Measurements from ENCODE around the gene TM4SF20. TPM values are rescaled to one million over a fixed set of nuclear protein-coding genes. Genes with fewer than 3 reads are reported as not detected.

TM4SF20 gene
- polyA plus RNA-seq, 1 of the 3 experiments (the other 2 are of a cell fraction), result 0.03 TPM

DNA sequence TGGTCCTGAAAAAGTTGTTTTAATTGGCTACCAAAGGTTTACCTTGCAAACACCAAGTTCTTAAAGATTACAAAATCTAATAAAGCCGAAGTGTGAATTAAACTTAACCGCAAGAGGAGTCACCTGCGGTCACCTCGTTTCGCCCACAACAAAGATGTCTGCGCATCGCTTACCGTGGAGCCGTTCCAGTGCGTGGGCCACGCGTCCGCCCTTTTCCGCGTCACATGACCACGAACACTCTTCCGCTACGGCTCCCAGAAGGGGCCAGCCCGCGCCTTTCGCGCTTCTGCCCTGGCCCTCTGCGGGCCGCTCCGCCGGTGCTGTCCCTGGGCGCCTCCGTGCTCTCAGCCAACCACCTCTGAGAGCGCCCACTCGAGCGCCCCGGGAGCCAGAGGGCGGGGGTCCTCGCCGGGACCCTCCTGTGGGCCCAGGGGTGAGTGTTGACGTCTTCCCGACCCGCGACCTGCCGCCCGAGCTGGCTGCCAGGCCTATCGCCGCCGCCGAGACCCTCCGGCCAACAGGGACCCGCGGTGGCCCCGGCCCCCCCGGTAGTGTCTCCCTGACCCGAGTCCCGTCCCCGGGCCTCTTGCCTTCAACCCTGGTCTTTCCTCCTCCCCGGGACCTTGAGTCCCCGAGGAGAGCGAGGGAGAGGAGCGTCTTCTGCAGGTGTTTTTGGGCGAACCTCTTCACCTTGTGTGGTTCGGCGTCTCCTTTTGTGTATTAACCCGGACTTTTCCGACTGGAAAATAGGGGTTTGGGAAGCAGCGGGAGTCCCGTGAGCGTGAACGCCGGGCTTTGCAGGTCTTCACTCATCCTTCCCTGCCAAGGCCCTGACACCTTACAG lies 53.9 kb downstream of the TM4SF20 start, which contains the start of gene MFF (continued):
- TF ChIP-seq, protein P1, sequence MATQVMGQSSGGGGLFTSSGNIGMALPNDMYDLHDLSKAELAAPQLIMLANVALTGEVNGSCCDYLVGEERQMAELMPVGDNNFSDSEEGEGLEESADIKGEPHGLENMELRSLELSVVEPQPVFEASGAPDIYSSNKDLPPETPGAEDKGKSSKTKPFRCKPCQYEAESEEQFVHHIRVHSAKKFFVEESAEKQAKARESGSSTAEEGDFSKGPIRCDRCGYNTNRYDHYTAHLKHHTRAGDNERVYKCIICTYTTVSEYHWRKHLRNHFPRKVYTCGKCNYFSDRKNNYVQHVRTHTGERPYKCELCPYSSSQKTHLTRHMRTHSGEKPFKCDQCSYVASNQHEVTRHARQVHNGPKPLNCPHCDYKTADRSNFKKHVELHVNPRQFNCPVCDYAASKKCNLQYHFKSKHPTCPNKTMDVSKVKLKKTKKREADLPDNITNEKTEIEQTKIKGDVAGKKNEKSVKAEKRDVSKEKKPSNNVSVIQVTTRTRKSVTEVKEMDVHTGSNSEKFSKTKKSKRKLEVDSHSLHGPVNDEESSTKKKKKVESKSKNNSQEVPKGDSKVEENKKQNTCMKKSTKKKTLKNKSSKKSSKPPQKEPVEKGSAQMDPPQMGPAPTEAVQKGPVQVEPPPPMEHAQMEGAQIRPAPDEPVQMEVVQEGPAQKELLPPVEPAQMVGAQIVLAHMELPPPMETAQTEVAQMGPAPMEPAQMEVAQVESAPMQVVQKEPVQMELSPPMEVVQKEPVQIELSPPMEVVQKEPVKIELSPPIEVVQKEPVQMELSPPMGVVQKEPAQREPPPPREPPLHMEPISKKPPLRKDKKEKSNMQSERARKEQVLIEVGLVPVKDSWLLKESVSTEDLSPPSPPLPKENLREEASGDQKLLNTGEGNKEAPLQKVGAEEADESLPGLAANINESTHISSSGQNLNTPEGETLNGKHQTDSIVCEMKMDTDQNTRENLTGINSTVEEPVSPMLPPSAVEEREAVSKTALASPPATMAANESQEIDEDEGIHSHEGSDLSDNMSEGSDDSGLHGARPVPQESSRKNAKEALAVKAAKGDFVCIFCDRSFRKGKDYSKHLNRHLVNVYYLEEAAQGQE (IDR thresholded peaks at IDR 0.05; ENCODE audit: low read depth, low read length), result peak; percentile 76
- TF ChIP-seq, protein P2, sequence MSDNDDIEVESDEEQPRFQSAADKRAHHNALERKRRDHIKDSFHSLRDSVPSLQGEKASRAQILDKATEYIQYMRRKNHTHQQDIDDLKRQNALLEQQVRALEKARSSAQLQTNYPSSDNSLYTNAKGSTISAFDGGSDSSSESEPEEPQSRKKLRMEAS (IDR thresholded peaks at IDR 0.05; ENCODE audit: low read depth), result peak; percentile 99
- TF ChIP-seq FOXJ3 (CRISPR knock-in tag; IDR thresholded peaks at IDR 0.05) (no peak), EP300 (IDR thresholded peaks at IDR 0.05; ENCODE audit: borderline replicate concordance in 1 of 2, low read depth in 1 of 2, low read length in 1 of 2) (no peak; a peak in 1 of 4 replicates), POLR2AphosphoS5 (IDR thresholded peaks at IDR 0.05; ENCODE audit: low read depth, low read length) (no peak; the same call in none of the 2 replicates), ELF1 (IDR thresholded peaks at IDR 0.05) (peak; percentile 99), NFIC (IDR thresholded peaks at IDR 0.05; ENCODE audit: borderline replicate concordance) (peak; percentile 38; the same call in 1 of the 2 replicates)
- TF ChIP-seq, protein P3, sequence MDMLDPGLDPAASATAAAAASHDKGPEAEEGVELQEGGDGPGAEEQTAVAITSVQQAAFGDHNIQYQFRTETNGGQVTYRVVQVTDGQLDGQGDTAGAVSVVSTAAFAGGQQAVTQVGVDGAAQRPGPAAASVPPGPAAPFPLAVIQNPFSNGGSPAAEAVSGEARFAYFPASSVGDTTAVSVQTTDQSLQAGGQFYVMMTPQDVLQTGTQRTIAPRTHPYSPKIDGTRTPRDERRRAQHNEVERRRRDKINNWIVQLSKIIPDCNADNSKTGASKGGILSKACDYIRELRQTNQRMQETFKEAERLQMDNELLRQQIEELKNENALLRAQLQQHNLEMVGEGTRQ (IDR thresholded peaks at IDR 0.05; ENCODE audit: borderline replicate concordance, low read depth, low read length), result peak; percentile 85

DNA sequence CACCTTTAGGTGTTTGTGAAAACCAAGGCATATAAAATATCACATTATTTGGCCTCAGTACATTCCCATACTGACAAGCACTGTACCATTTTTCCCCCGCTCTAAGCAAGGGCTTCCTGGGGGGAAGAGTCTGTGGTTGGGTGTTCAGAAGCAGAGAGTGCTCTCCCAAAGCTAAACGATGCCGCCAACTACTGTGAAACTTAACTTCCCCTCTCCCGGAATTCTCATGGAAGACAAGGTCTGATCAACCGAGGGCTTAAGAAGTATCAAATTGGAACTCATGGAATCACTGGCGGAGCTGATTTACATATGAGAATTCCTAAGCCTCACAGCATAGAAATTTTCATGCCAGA lies 54.5 kb downstream of the TM4SF20 start:
- H2AFZ ChIP-seq (ENCODE audit: low read depth), result peak overlapping the region; percentile 99
- 10% methylated on average over 6 of the region's 6 CpGs for WGBS (ENCODE audit: low lambda C conversion rate)
- H3K4me1 ChIP-seq (ENCODE audit: control insufficient read depth in 1 of 2, insufficient read depth in 2 of 2, low read depth in 1 of 2, low read length in 1 of 2), result peaks cover 0 to 4% of the 10 kb centered on the region in 2 experiments; a peak in 2 of 4 replicates
- H3K9me2 ChIP-seq, result no peaks in the 10 kb centered on the region
- H3K79me2 ChIP-seq (ENCODE audit: insufficient read depth), result peaks cover 43% of the 10 kb centered on the region
- peak; percentile 64 for DNase-seq
- H4K20me1 ChIP-seq (ENCODE audit: insufficient read depth), result peaks cover 5% of the 10 kb centered on the region; the same call in 1 of the 2 replicates
- no peaks in the 10 kb centered on the region for H3K9me3 ChIP-seq
- peak overlapping the region; percentile 86; the same call in 1 of the 2 replicates for H3K9ac ChIP-seq
- H3K36me3 ChIP-seq (replicated peaks in 1 of 2; ENCODE audit: control insufficient read depth in 1 of 2, insufficient read depth in 2 of 2, low read length in 1 of 2), result peaks cover 0 to 6% of the 10 kb centered on the region in 2 experiments
- ChIA-PET CTCF (interaction anchor here (1.6 kb wide), 1 partner anchor 16 kb away, joined by 3 read pairs; no protein-coding TSS in a partner anchor), POLR2A (interaction anchor here (0.6 kb wide), 1 partner anchor 521 kb away, joined by 3 read pairs; no protein-coding TSS in a partner anchor)
- H3K27ac ChIP-seq (ENCODE audit: low read depth in 2 of 2, low read length in 1 of 2), result peak overlapping the region; percentile 70 to 90; a peak in 3 of 4 replicates
- peak overlapping the region; percentile 84 for H3K4me2 ChIP-seq
- peak overlapping the region; percentile 90 to 95 for H3K4me3 ChIP-seq (ENCODE audit: low read depth in 2 of 2, low read length in 1 of 2)
- H3K27me3 ChIP-seq (ENCODE audit: insufficient read depth), result no peaks in the 10 kb centered on the region
- H3F3A ChIP-seq (replicated peaks; ENCODE audit: insufficient read depth), result no peaks in the 10 kb centered on the region
- TF ChIP-seq ELF1 (IDR thresholded peaks at IDR 0.05), result no peak
- no peak for TF ChIP-seq RAD21 (IDR thresholded peaks at IDR 0.05; ENCODE audit: low read length)
- no peak for TF ChIP-seq RCOR1 (IDR thresholded peaks at IDR 0.05; ENCODE audit: low read length)
- no peak for TF ChIP-seq MXI1 (IDR thresholded peaks at IDR 0.05; ENCODE audit: low read depth, low read length)
- no peak for TF ChIP-seq GATA2 (CRISPR knock-in tag; IDR thresholded peaks at IDR 0.05)
- TF ChIP-seq NRF1 (IDR thresholded peaks at IDR 0.05; ENCODE audit: low read depth, low read length), result no peak
- no peak for TF ChIP-seq TEAD4 (IDR thresholded peaks at IDR 0.05; ENCODE audit: borderline replicate concordance, insufficient read depth)
- TF ChIP-seq JUND (IDR thresholded peaks at IDR 0.05), result no peak
- no peak for TF ChIP-seq EZH2phosphoT487 (IDR thresholded peaks at IDR 0.05; ENCODE audit: borderline replicate concordance, low read depth)
- no peak for TF ChIP-seq NFIC (IDR thresholded peaks at IDR 0.05; ENCODE audit: borderline replicate concordance)
- TF ChIP-seq GABPA (IDR thresholded peaks at IDR 0.05; ENCODE audit: low read depth), result no peak
- TF ChIP-seq, protein P4, sequence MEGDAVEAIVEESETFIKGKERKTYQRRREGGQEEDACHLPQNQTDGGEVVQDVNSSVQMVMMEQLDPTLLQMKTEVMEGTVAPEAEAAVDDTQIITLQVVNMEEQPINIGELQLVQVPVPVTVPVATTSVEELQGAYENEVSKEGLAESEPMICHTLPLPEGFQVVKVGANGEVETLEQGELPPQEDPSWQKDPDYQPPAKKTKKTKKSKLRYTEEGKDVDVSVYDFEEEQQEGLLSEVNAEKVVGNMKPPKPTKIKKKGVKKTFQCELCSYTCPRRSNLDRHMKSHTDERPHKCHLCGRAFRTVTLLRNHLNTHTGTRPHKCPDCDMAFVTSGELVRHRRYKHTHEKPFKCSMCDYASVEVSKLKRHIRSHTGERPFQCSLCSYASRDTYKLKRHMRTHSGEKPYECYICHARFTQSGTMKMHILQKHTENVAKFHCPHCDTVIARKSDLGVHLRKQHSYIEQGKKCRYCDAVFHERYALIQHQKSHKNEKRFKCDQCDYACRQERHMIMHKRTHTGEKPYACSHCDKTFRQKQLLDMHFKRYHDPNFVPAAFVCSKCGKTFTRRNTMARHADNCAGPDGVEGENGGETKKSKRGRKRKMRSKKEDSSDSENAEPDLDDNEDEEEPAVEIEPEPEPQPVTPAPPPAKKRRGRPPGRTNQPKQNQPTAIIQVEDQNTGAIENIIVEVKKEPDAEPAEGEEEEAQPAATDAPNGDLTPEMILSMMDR (IDR thresholded peaks at IDR 0.05), result no peak
- TF ChIP-seq, protein P5, sequence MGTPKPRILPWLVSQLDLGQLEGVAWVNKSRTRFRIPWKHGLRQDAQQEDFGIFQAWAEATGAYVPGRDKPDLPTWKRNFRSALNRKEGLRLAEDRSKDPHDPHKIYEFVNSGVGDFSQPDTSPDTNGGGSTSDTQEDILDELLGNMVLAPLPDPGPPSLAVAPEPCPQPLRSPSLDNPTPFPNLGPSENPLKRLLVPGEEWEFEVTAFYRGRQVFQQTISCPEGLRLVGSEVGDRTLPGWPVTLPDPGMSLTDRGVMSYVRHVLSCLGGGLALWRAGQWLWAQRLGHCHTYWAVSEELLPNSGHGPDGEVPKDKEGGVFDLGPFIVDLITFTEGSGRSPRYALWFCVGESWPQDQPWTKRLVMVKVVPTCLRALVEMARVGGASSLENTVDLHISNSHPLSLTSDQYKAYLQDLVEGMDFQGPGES (IDR thresholded peaks at IDR 0.05; ENCODE audit: low read depth, low read length), result no peak
